Measurements from ENCODE around the gene ZNF470. TPM values are rescaled to one million over a fixed set of nuclear protein-coding genes. Genes with fewer than 3 reads are reported as not detected.

Gene ZNF470
- total and polyA plus RNA-seq, 2 of the 13 experiments (the other 11 are each of a cell fraction or from before 2014, with no cell fraction given) = not detected

GRCh38 chr19:56595548-56595899, 28.3 kb downstream of the ZNF470 start:
- no peak for DNase-seq (ENCODE audit: low spot score)
- ChIA-PET POLR2A (interaction anchor here (1.0 kb wide), 1 partner anchor 1086 kb away, joined by 3 read pairs; the partner anchor contains the start of gene ZNF551), CTCF (ENCODE audit: low intra/inter-chr PET ratio, low total read pairs) (no interaction called here)
- no peaks in the 10 kb centered on the region for H4K20me1 ChIP-seq (ENCODE audit: insufficient read depth, low read length)
- H3K36me3 ChIP-seq (replicated peaks in 1 of 2; ENCODE audit: control insufficient read depth in 1 of 2, insufficient read depth in 2 of 2, low read length in 2 of 2) = no peaks in the 10 kb centered on the region
- peak; percentile 71 for ATAC-seq
- BruUV-seq (replicated peaks) = no TSS peak
- H3K9ac ChIP-seq (ENCODE audit: insufficient read depth, low read depth, low read length) = peak overlapping the region; percentile 85
- 2% methylated on average over 4 of the region's 4 CpGs for WGBS (ENCODE audit: low lambda C conversion rate)
- peak overlapping the region; percentile 48 for H3K27ac ChIP-seq (ENCODE audit: extremely low read length, insufficient read depth, low read length)
- no peaks in the 10 kb centered on the region; a peak in 1 of 5 replicates for H3K27me3 ChIP-seq (ENCODE audit: control insufficient read depth in 1 of 2, insufficient read depth in 2 of 2, low read length in 2 of 2)
- H3K9me3 ChIP-seq (ENCODE audit: low read length) = peaks cover 22% of the 10 kb centered on the region
- H3K4me3 ChIP-seq (replicated peaks in 1 of 3; ENCODE audit: insufficient read depth in 1 of 3, low read depth in 2 of 3, low read length in 3 of 3) = peak overlapping the region; percentile 66 to 100 (median 100)
- peak; percentile 63 for FAIRE-seq
- intact Hi-C loops (cut with micrococcal nuclease; ENCODE audit: unreplicated experiment) = no loop called here
- H3K4me2 ChIP-seq (ENCODE audit: low read depth, low read length) = peak overlapping the region; percentile 97
- in situ Hi-C loops (cut with HindIII; ENCODE audit: extremely low pct_ligation_motif_present, low pct_unique_long_range_greater_than_20kb) = no loop called here
- H2AFZ ChIP-seq (ENCODE audit: low read length) = peak overlapping the region; percentile 78
- H3K4me1 ChIP-seq (ENCODE audit: insufficient read depth, low read length) = peaks cover 17% of the 10 kb centered on the region
- H3K79me2 ChIP-seq (ENCODE audit: insufficient read depth, low read length) = peaks cover 9% of the 10 kb centered on the region
- TF ChIP-seq, protein P1, sequence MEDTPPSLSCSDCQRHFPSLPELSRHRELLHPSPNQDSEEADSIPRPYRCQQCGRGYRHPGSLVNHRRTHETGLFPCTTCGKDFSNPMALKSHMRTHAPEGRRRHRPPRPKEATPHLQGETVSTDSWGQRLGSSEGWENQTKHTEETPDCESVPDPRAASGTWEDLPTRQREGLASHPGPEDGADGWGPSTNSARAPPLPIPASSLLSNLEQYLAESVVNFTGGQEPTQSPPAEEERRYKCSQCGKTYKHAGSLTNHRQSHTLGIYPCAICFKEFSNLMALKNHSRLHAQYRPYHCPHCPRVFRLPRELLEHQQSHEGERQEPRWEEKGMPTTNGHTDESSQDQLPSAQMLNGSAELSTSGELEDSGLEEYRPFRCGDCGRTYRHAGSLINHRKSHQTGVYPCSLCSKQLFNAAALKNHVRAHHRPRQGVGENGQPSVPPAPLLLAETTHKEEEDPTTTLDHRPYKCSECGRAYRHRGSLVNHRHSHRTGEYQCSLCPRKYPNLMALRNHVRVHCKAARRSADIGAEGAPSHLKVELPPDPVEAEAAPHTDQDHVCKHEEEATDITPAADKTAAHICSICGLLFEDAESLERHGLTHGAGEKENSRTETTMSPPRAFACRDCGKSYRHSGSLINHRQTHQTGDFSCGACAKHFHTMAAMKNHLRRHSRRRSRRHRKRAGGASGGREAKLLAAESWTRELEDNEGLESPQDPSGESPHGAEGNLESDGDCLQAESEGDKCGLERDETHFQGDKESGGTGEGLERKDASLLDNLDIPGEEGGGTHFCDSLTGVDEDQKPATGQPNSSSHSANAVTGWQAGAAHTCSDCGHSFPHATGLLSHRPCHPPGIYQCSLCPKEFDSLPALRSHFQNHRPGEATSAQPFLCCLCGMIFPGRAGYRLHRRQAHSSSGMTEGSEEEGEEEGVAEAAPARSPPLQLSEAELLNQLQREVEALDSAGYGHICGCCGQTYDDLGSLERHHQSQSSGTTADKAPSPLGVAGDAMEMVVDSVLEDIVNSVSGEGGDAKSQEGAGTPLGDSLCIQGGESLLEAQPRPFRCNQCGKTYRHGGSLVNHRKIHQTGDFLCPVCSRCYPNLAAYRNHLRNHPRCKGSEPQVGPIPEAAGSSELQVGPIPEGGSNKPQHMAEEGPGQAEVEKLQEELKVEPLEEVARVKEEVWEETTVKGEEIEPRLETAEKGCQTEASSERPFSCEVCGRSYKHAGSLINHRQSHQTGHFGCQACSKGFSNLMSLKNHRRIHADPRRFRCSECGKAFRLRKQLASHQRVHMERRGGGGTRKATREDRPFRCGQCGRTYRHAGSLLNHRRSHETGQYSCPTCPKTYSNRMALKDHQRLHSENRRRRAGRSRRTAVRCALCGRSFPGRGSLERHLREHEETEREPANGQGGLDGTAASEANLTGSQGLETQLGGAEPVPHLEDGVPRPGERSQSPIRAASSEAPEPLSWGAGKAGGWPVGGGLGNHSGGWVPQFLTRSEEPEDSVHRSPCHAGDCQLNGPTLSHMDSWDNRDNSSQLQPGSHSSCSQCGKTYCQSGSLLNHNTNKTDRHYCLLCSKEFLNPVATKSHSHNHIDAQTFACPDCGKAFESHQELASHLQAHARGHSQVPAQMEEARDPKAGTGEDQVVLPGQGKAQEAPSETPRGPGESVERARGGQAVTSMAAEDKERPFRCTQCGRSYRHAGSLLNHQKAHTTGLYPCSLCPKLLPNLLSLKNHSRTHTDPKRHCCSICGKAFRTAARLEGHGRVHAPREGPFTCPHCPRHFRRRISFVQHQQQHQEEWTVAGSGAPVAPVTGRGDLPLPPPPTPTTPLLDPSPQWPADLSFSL (CRISPR knock-in tag; IDR thresholded peaks at IDR 0.05) = peak; percentile 93
- TF ChIP-seq NONO (IDR thresholded peaks at IDR 0.05) = no peak
- 0 out of 2 replicates have a peak, but pooled peaks have one; percentile 1 for TF ChIP-seq NONO (CRISPR knock-in tag; conservative IDR thresholded peaks at IDR 0.05)
- TF ChIP-seq, protein P2, sequence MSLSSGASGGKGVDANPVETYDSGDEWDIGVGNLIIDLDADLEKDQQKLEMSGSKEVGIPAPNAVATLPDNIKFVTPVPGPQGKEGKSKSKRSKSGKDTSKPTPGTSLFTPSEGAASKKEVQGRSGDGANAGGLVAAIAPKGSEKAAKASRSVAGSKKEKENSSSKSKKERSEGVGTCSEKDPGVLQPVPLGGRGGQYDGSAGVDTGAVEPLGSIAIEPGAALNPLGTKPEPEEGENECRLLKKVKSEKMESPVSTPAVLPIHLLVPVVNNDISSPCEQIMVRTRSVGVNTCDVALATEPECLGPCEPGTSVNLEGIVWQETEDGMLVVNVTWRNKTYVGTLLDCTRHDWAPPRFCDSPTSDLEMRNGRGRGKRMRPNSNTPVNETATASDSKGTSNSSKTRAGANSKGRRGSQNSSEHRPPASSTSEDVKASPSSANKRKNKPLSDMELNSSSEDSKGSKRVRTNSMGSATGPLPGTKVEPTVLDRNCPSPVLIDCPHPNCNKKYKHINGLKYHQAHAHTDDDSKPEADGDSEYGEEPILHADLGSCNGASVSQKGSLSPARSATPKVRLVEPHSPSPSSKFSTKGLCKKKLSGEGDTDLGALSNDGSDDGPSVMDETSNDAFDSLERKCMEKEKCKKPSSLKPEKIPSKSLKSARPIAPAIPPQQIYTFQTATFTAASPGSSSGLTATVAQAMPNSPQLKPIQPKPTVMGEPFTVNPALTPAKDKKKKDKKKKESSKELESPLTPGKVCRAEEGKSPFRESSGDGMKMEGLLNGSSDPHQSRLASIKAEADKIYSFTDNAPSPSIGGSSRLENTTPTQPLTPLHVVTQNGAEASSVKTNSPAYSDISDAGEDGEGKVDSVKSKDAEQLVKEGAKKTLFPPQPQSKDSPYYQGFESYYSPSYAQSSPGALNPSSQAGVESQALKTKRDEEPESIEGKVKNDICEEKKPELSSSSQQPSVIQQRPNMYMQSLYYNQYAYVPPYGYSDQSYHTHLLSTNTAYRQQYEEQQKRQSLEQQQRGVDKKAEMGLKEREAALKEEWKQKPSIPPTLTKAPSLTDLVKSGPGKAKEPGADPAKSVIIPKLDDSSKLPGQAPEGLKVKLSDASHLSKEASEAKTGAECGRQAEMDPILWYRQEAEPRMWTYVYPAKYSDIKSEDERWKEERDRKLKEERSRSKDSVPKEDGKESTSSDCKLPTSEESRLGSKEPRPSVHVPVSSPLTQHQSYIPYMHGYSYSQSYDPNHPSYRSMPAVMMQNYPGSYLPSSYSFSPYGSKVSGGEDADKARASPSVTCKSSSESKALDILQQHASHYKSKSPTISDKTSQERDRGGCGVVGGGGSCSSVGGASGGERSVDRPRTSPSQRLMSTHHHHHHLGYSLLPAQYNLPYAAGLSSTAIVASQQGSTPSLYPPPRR (CRISPR knock-in tag; IDR thresholded peaks at IDR 0.05; ENCODE audit: borderline replicate concordance) = no peak
- TF ChIP-seq ZNF780A (CRISPR knock-in tag; IDR thresholded peaks at IDR 0.05) = 0 out of 2 replicates have a peak, but pooled peaks have one; percentile 5
- TF ChIP-seq, protein P3, sequence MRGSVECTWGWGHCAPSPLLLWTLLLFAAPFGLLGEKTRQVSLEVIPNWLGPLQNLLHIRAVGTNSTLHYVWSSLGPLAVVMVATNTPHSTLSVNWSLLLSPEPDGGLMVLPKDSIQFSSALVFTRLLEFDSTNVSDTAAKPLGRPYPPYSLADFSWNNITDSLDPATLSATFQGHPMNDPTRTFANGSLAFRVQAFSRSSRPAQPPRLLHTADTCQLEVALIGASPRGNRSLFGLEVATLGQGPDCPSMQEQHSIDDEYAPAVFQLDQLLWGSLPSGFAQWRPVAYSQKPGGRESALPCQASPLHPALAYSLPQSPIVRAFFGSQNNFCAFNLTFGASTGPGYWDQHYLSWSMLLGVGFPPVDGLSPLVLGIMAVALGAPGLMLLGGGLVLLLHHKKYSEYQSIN (CRISPR knock-in tag; IDR thresholded peaks at IDR 0.05; ENCODE audit: borderline replicate concordance) = 0 out of 2 replicates have a peak, but pooled peaks have one; percentile 58
- TF ChIP-seq ZNF160 (CRISPR knock-in tag; IDR thresholded peaks at IDR 0.05) = 0 out of 2 replicates have a peak, but pooled peaks have one; percentile 11
